PC-9 (cell line): ENCODE results near the gene KLK4. TPM values are rescaled to one million over a fixed set of nuclear protein-coding genes. Genes with fewer than 3 reads are reported as not detected.

Experiments used
- BruUV-seq: library from RNA; stranded (reverse); fragments of 400-500 nt; replicated peaks from 2 replicates; lab custom pipeline; 2021; lab: Mats Ljungman, UMichigan
- CTCF ChIA-PET: fragments of 300-600 bp; sonication (Branson Sonifier 250); formaldehyde crosslinking; loops from one replicate; lab custom pipeline; 2022; ENCODE audit warnings: antibody characterized with exemption; lab: Charles Lee
- POLR2A ChIA-PET: fragments of 300-600 bp; sonication (Branson Sonifier 250); formaldehyde crosslinking; loops from one replicate; lab custom pipeline; 2022; ENCODE audit warnings: antibody characterized with exemption; ENCODE audit not compliant: unreplicated experiment; lab: Charles Lee
- DNase-seq, 2 experiments: peaks; one replicate each; pipeline versions ENCODE4 v3.0.0 to v3.0.0-alpha.2; 2015 to 2022; ENCODE audit warnings: mixed read lengths in 1 of 2
- H2AFZ ChIP-seq: fragments of 200-600 bp; sonication (generic); 2 replicates; pipeline ENCODE4 v1.8.1; 2017; ENCODE audit warnings: antibody characterized with exemption
- H3F3A ChIP-seq: fragments of 200-600 bp; sonication (generic); 2 replicates; pipeline ENCODE4 v1.8.1; 2017; ENCODE audit warnings: antibody characterized with exemption, mild to moderate bottlenecking, low read depth; ENCODE audit not compliant: insufficient read depth
- H3K27ac ChIP-seq: fragments of 200-600 bp; sonication (generic); 2 replicates; pipeline ENCODE4 v1.6.1; 2016; ENCODE audit warnings: mixed run types
- H3K27me3 ChIP-seq: fragments of 200-600 bp; sonication (generic); 2 replicates; pipeline ENCODE4 v1.6.1; 2016; ENCODE audit warnings: low read depth, mixed run types; ENCODE audit not compliant: insufficient read depth
- H3K36me3 ChIP-seq: fragments of 200-600 bp; sonication (generic); 2 replicates; pipeline ENCODE4 v1.6.1; 2016; ENCODE audit warnings: low read depth, mixed run types
- H3K4me1 ChIP-seq: fragments of 200-600 bp; sonication (generic); replicated peaks from 2 replicates; pipeline ENCODE4 v1.6.1; 2016; ENCODE audit warnings: mixed run types; ENCODE audit not compliant: insufficient read depth
- H3K4me2 ChIP-seq: fragments of 200-600 bp; sonication (generic); 2 replicates; pipeline ENCODE4 v1.6.1; 2017; ENCODE audit warnings: mixed run types
- H3K4me3 ChIP-seq: fragments of 200-600 bp; sonication (generic); 2 replicates; pipeline ENCODE4 v1.6.1; 2016; ENCODE audit warnings: mixed run types
- H3K79me2 ChIP-seq: fragments of 200-600 bp; sonication (generic); 2 replicates; pipeline ENCODE4 v1.6.1; 2017; ENCODE audit warnings: low read depth, mixed run types
- H3K9me2 ChIP-seq: fragments of 200-600 bp; sonication (generic); 2 replicates; pipeline ENCODE4 v1.8.1; 2017; ENCODE audit warnings: mild to moderate bottlenecking; ENCODE audit not compliant: insufficient read depth
- H3K9me3 ChIP-seq: fragments of 200-600 bp; sonication (generic); 2 replicates; pipeline ENCODE4 v1.8.1; 2016; ENCODE audit warnings: low read depth; ENCODE audit not compliant: insufficient read depth
- H4K20me1 ChIP-seq: fragments of 200-600 bp; sonication (generic); 2 replicates; pipeline ENCODE4 v1.8.1; 2017; ENCODE audit not compliant: insufficient read depth
- CTCF ChIP-seq: fragments of 200-600 bp; sonication (generic); conservative IDR thresholded peaks from 2 replicates; pipeline ENCODE4 v1.6.1; 2017; ENCODE audit warnings: mixed run types, antibody characterized with exemption, mild to moderate bottlenecking, moderate library complexity
- EZH2 ChIP-seq: fragments of 200-600 bp; sonication (generic); IDR thresholded peaks from 2 replicates; pipeline ENCODE4 v1.8.0; 2017; ENCODE audit warnings: antibody characterized with exemption, low read depth
- intact Hi-C: fragments of 100-400 bp; cut with micrococcal nuclease; formaldehyde crosslinking; loops from one replicate; pipeline ENCODE4 v1.10.0; 2022; ENCODE audit not compliant: unreplicated experiment
- total RNA-seq: library from RNA; stranded (reverse); gene quantifications from 2 replicates; pipeline ENCODE4 v1.2.3, GENCODE V29; 2021

KLK4 gene
- total RNA-seq, 1 experiment from 2014 or later = not detected

GRCh38 chr19:50939596-50939995 is 28.4 kb upstream of the KLK4 start:
- no peaks in the 10 kb centered on the region for H3K79me2 ChIP-seq

GRCh38 chr19:50933640-50934039 is 22.4 kb upstream of the KLK4 start:
- Histone ChIP-seq H3K4me1 (peaks cover 43% of the 10 kb centered on the region), H3K4me3 (no peak overlapping the region), H2AFZ (peak overlapping the region; percentile 69; the same call in 1 of the 2 replicates), H3K4me2 (peak overlapping the region; percentile 60), H3K36me3 (no peaks in the 10 kb centered on the region), H4K20me1 (no peaks in the 10 kb centered on the region), H3K27ac (peak overlapping the region; percentile 89), H3K27me3 (no peaks in the 10 kb centered on the region), H3K9me3 (no peaks in the 10 kb centered on the region), H3F3A (peaks cover 41% of the 10 kb centered on the region), H3K9me2 (no peaks in the 10 kb centered on the region), H3K79me2 (no peaks in the 10 kb centered on the region)
- TF ChIP-seq EZH2 (no peak), CTCF (no peak)
- intact Hi-C loops = loop anchor here (2.0 kb wide), 1 partner anchor 19 kb away; the partner anchor contains the start of gene KLK5
- no TSS peak for BruUV-seq
- ChIA-PET CTCF (interaction anchor here (0.8 to 1.4 kb wide), 4 partner anchors 13 to 460 kb away, joined by 3 to 5 read pairs (median 4); no protein-coding TSS in a partner anchor), POLR2A (interaction anchor here (1.1 to 1.2 kb wide), 5 partner anchors 13 to 83 kb away, joined by 3 to 10 read pairs (median 6); no protein-coding TSS in a partner anchor)
- peak; percentile 52 to 93 for DNase-seq

More at GRCh38 chr19:50939596-50939995, 28.4 kb upstream of the KLK4 start:
- peaks cover 11% of the 10 kb centered on the region for H3K4me1 ChIP-seq
- no peaks in the 10 kb centered on the region for H3K36me3 ChIP-seq
- H3K27ac ChIP-seq = no peak overlapping the region
- ChIA-PET CTCF (no interaction called here), POLR2A (no interaction called here)
- no peaks in the 10 kb centered on the region for H3K27me3 ChIP-seq
- no peaks in the 10 kb centered on the region for H3K9me2 ChIP-seq
- no peak overlapping the region for H3K4me3 ChIP-seq
- H4K20me1 ChIP-seq = no peaks in the 10 kb centered on the region; the same call in 1 of the 2 replicates
- no peak overlapping the region for H2AFZ ChIP-seq
- no peak for DNase-seq
- H3K9me3 ChIP-seq = no peaks in the 10 kb centered on the region
- TF ChIP-seq EZH2 (no peak), CTCF (no peak)
- BruUV-seq = no TSS peak
- H3K4me2 ChIP-seq = no peak overlapping the region
- intact Hi-C loops = no loop called here
- peaks cover 27% of the 10 kb centered on the region for H3F3A ChIP-seq

- TF ChIP-seq EZH2 = no peak
- TF ChIP-seq CTCF = no peak; the same call in 1 of the 2 replicates
Measured at GRCh38 chr19:50932690-50933083, 21.5 kb upstream of the KLK4 start.

More at GRCh38 chr19:50932690-50933083, 21.5 kb upstream of the KLK4 start:
- DNase-seq = peak in 1 of 2 experiments; percentile 46
- Histone ChIP-seq H3K4me2 (peak overlapping the region; percentile 60), H3K36me3 (no peaks in the 10 kb centered on the region), H3K27ac (peak overlapping the region; percentile 89), H3K79me2 (no peaks in the 10 kb centered on the region), H3F3A (peaks cover 41% of the 10 kb centered on the region), H3K27me3 (no peaks in the 10 kb centered on the region), H3K4me3 (peak overlapping the region; percentile 14), H4K20me1 (no peaks in the 10 kb centered on the region), H3K9me2 (no peaks in the 10 kb centered on the region), H3K9me3 (no peaks in the 10 kb centered on the region), H2AFZ (no peak overlapping the region), H3K4me1 (peaks cover 43% of the 10 kb centered on the region)
- intact Hi-C loops = loop anchor here (1.0 to 2.0 kb wide), 4 partner anchors 20 to 85 kb away; partner anchors contain the start of genes KLK5 and KLK6
- POLR2A ChIA-PET = interaction anchor here (0.6 to 1.2 kb wide), 3 partner anchors 19 to 84 kb away, joined by 3 to 6 read pairs (median 5); no protein-coding TSS in a partner anchor
- CTCF ChIA-PET = interaction anchor here (0.6 to 1.0 kb wide), 2 partner anchors 70 to 149 kb away, joined by 4 to 18 read pairs; no protein-coding TSS in a partner anchor
- TSS peak; percentile 60 for BruUV-seq
